WERI-Rb-1 (cell line): ENCODE measurements around the gene TAAR8.
"Not testable (repeated sequence)": the region's sequence is repeated elsewhere in the genome, so short reads cannot be mapped to it uniquely, and the experiment has no call there.

Experiments used
- DNase-seq: peaks from one replicate; pipeline ENCODE4 v3.0.0-alpha.2; 2020
- H3K27ac ChIP-seq: fragments of 250-450 bp; sonication (Bioruptor Pico); 2 replicates; pipeline ENCODE4 v1.5.1; 2020; ENCODE audit warnings: mild to moderate bottlenecking, moderate library complexity
- H3K27me3 ChIP-seq: fragments of 250-450 bp; sonication (Bioruptor Pico); 2 replicates; pipeline ENCODE4 v1.5.1; 2021; ENCODE audit warnings: mild to moderate bottlenecking, low read depth, moderate library complexity; ENCODE audit not compliant: insufficient read depth, severe bottlenecking
- H3K36me3 ChIP-seq: fragments of 250-450 bp; sonication (Bioruptor Pico); 2 replicates; pipeline ENCODE4 v1.5.1; 2020; ENCODE audit warnings: mild to moderate bottlenecking, moderate library complexity
- H3K4me3 ChIP-seq: 2 replicates; pipeline ENCODE4 v1.5.1; 2011; ENCODE audit warnings: low read depth, mild to moderate bottlenecking, control low read depth, low read length
- H3K9me3 ChIP-seq: fragments of 250-450 bp; sonication (Bioruptor Pico); 2 replicates; pipeline ENCODE4 v1.5.1; 2021; ENCODE audit warnings: mild to moderate bottlenecking, moderate library complexity; ENCODE audit not compliant: severe bottlenecking
- CTCF ChIP-seq: IDR thresholded peaks from 2 replicates; pipeline ENCODE4 v1.5.1; 2011; ENCODE audit warnings: low read depth, mild to moderate bottlenecking, control low read depth, inconsistent platforms, low read length

The TAAR8 gene

GRCh38 chr6:132551214-132551613 is 1.3 kb upstream of the TAAR8 start:
- DNase-seq = no peak
- Histone ChIP-seq H3K27ac (no peak overlapping the region), H3K4me3 (no peak overlapping the region), H3K27me3 (peaks cover 63% of the 10 kb centered on the region), H3K36me3 (no peaks in the 10 kb centered on the region), H3K9me3 (no peaks in the 10 kb centered on the region)
- no peak for TF ChIP-seq CTCF

- not testable (repeated sequence) for H3K4me3 ChIP-seq, H3K36me3 ChIP-seq, DNase-seq, H3K9me3 ChIP-seq, H3K27ac ChIP-seq
- peaks cover 65% of the 10 kb centered on the region for H3K27me3 ChIP-seq
These were observed 7.6 kb downstream of the TAAR8 start for GRCh38 chr6:132560087-132560486.

- peaks cover 86% of the 10 kb centered on the region for H3K27me3 ChIP-seq
- H3K9me3 ChIP-seq = no peaks in the 10 kb centered on the region
- H3K36me3 ChIP-seq = no peaks in the 10 kb centered on the region
- H3K4me3 ChIP-seq = no peak overlapping the region
- no peak for TF ChIP-seq CTCF
- DNase-seq = no peak
- H3K27ac ChIP-seq = no peak overlapping the region
These were observed 13.9 kb downstream of the TAAR8 start for GRCh38 chr6:132566404-132566803.

- DNase-seq = no peak
- Histone ChIP-seq H3K9me3 (no peaks in the 10 kb centered on the region), H3K27ac (no peak overlapping the region), H3K27me3 (peaks cover 77% of the 10 kb centered on the region), H3K36me3 (no peaks in the 10 kb centered on the region), H3K4me3 (no peak overlapping the region)
- TF ChIP-seq CTCF = no peak
These were observed 15.1 kb downstream of the TAAR8 start for GRCh38 chr6:132567566-132567965.

GRCh38 chr6:132568611-132569010 is 16.1 kb downstream of the TAAR8 start:
- peaks cover 81% of the 10 kb centered on the region for H3K27me3 ChIP-seq
- H3K4me3 ChIP-seq = no peak overlapping the region
- no peaks in the 10 kb centered on the region for H3K36me3 ChIP-seq
- no peaks in the 10 kb centered on the region for H3K9me3 ChIP-seq
- TF ChIP-seq CTCF = no peak
- no peak overlapping the region for H3K27ac ChIP-seq
- DNase-seq = no peak

- Histone ChIP-seq H3K4me3 (no peak overlapping the region), H3K9me3 (no peaks in the 10 kb centered on the region), H3K27ac (no peak overlapping the region), H3K36me3 (no peaks in the 10 kb centered on the region), H3K27me3 (peaks cover 81% of the 10 kb centered on the region)
- no peak for DNase-seq
- no peak for TF ChIP-seq CTCF
These were observed 16.7 kb downstream of the TAAR8 start for GRCh38 chr6:132569170-132569569.
